Peyer's patch (tissue), 4 donors: Measurements from ENCODE around the gene PAM16.

Experiments used
- POLR2A ChIP-seq, 2 donors: fragments of 450-650 bp; IDR thresholded peaks; one replicate each; pipeline ENCODE4 v1.5.1; 2017; ENCODE audit warnings: antibody characterized with exemption in 2 of 2, mild to moderate bottlenecking in 2 of 2, moderate library complexity in 2 of 2
- TF ChIP-seq, protein P1 (sequence below), 6 experiments: fragments of 450-650 bp in 4 of 6; fragments of 200-600 bp in 2 of 6; sonication (generic) in 1 of 6; IDR thresholded peaks; one replicate each; pipeline ENCODE4 v1.5.1; 2017 to 2019; ENCODE audit warnings: antibody characterized with exemption in 6 of 6, mild to moderate bottlenecking in 3 of 6, moderate library complexity in 1 of 6

- TF ChIP-seq, protein P1, sequence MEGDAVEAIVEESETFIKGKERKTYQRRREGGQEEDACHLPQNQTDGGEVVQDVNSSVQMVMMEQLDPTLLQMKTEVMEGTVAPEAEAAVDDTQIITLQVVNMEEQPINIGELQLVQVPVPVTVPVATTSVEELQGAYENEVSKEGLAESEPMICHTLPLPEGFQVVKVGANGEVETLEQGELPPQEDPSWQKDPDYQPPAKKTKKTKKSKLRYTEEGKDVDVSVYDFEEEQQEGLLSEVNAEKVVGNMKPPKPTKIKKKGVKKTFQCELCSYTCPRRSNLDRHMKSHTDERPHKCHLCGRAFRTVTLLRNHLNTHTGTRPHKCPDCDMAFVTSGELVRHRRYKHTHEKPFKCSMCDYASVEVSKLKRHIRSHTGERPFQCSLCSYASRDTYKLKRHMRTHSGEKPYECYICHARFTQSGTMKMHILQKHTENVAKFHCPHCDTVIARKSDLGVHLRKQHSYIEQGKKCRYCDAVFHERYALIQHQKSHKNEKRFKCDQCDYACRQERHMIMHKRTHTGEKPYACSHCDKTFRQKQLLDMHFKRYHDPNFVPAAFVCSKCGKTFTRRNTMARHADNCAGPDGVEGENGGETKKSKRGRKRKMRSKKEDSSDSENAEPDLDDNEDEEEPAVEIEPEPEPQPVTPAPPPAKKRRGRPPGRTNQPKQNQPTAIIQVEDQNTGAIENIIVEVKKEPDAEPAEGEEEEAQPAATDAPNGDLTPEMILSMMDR (IDR thresholded peaks at IDR 0.05) = no peak
- TF ChIP-seq POLR2A (IDR thresholded peaks at IDR 0.05) = no peak
These were observed 5.0 kb downstream of the PAM16 start for GRCh38 chr16:4345836-4346781.
